GM12873 (cell line): ENCODE results near the gene MYCBP2.

Experiments
- TF ChIP-seq, protein P1 (sequence below): IDR thresholded peaks from 2 replicates; pipeline ENCODE4 v1.5.1; 2012; ENCODE audit warnings: low read depth, mild to moderate bottlenecking, moderate library complexity, low read length, control low read depth; ENCODE audit not compliant: insufficient read depth; ENCODE audit errors: missing control alignments

MYCBP2 gene

DNA sequence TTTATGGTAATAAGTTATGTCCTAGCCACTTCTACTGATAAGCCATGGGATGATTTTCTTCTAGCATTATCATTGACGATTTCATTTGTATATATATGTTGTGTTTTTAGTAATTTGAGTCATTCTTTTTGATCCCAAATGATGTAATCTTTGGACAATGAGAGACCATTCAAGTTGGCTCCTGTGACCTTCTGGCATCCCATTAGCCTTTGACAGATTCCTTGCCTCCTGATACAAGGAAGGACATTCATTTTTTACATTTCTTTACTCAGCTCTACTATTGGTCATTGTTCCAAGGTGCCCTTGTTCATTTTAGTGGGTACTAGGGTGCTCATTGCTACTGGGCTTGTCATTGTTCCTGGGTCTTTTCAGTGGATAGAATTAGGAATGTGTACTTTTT, 35.3 kb upstream of the MYCBP2 start:
- TF ChIP-seq, protein P1, sequence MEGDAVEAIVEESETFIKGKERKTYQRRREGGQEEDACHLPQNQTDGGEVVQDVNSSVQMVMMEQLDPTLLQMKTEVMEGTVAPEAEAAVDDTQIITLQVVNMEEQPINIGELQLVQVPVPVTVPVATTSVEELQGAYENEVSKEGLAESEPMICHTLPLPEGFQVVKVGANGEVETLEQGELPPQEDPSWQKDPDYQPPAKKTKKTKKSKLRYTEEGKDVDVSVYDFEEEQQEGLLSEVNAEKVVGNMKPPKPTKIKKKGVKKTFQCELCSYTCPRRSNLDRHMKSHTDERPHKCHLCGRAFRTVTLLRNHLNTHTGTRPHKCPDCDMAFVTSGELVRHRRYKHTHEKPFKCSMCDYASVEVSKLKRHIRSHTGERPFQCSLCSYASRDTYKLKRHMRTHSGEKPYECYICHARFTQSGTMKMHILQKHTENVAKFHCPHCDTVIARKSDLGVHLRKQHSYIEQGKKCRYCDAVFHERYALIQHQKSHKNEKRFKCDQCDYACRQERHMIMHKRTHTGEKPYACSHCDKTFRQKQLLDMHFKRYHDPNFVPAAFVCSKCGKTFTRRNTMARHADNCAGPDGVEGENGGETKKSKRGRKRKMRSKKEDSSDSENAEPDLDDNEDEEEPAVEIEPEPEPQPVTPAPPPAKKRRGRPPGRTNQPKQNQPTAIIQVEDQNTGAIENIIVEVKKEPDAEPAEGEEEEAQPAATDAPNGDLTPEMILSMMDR, result no peak

DNA sequence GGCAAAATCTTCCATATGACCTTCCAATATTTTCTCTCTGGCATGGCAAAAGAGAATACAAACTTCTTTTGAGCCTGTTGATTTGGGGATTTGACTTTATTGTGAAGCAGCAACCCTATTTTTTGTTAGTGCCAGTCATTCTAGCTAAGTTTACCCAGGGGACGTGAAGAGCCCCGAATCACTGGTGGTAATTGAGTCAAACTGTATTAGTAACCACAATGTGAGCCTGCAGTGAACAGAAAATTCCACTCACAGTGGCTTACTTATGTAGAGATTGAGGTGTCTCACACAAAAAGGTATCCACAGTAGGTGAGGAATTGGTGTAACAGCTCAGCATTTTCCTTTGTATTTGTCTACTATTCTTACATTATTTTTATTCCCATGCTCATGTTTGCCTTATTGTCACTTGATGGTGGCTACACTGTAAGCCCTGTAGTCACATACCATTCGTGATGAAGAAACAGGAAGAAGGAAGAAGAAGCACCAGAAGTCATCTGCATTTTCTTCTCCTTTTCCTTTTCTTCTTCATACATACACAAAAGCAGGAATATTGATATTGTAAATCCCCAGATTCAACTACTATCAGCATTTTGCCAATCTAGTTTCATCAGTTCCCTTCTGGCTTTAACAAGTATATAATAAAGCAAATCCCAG, 33.3 kb upstream of the MYCBP2 start:
- TF ChIP-seq, protein P1, result no peak

DNA sequence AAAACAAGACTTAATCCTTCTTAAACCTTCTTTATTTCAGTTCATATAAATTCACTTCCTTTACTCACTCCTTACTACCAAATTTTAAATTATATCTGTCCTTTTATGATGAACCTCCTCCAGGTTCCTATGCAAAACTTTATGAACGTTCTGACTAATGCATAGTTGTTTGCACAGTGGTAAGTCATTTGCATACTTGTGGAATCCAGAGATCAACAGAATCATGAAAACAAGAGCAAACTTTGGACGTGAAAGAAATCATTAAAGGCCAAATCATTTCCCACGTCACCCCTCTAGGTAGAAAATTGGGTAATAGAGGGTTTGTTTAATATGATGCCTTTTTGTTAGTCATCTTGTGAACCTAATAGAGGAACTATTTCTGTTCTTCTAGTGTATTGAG, 32.3 kb upstream of the MYCBP2 start:
- TF ChIP-seq, protein P1, result no peak

- TF ChIP-seq, protein P1, result no peak
These were observed 31.1 kb upstream of the MYCBP2 start for GRCh38 chr13:77358001-77358400.

- TF ChIP-seq, protein P1, result no peak
These were observed 29.3 kb upstream of the MYCBP2 start for GRCh38 chr13:77356155-77356554.

DNA sequence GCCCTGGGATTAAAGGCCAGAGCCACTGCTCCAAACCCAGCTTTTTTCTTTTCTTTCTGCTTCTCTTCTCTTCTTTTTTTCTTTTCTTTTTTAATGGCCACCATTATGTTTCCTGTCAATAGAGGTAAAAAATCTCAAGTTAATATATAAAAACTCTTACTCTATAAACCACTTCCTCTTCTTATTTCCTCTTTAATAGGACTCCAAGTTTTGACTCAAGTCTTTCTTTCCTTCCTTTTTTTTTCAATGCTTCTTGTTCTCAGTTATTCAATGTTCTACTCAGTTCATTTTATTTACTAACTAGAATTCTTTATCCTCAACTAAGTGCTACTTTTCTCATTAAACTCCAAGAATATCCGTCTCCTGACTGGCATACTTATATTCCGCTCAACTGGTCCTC, 27.1 kb upstream of the MYCBP2 start:
- TF ChIP-seq, protein P1, result no peak

- TF ChIP-seq, protein P1, result no peak
These were observed 24.4 kb upstream of the MYCBP2 start for GRCh38 chr13:77351315-77351714.
